ENCODE data around the gene PDE4B. TPM values are rescaled to one million over a fixed set of nuclear protein-coding genes. Genes with fewer than 3 reads are reported as not detected.

PDE4B gene
- total and polyA plus RNA-seq, 9 of the 15 experiments (the other 6 are each of a cell fraction or from before 2014, with no cell fraction given): 0.09 TPM; not detected in 8

GRCh38 chr1:66168467-66168887 lies 375.8 kb downstream of the PDE4B start:
- POLR2A ChIA-PET: no interaction called here
- no peak overlapping the region for H2AFZ ChIP-seq (ENCODE audit: low read depth, low read length)
- no peak overlapping the region for H3K9ac ChIP-seq (ENCODE audit: insufficient read depth in 1 of 2, low read depth in 2 of 2, low read length in 2 of 2)
- WGBS (ENCODE audit: insufficient coverage, low coverage, missing lambda C conversion rate): 1% methylated on average over 5 of the region's 5 CpGs
- no peak overlapping the region for H3K4me2 ChIP-seq (ENCODE audit: insufficient read depth, low read length)
- H3K36me3 ChIP-seq (ENCODE audit: control insufficient read depth, insufficient read depth, low read length): no peaks in the 10 kb centered on the region
- FAIRE-seq: no peak
- H3K27me3 ChIP-seq (ENCODE audit: control insufficient read depth in 2 of 2, insufficient read depth in 2 of 2, low read length in 2 of 2): no peaks in the 10 kb centered on the region
- H3K9me3 ChIP-seq (replicated peaks; ENCODE audit: control insufficient read depth, insufficient read depth, low read depth, low read length): no peaks in the 10 kb centered on the region
- no peaks in the 10 kb centered on the region for H3K79me2 ChIP-seq (ENCODE audit: control insufficient read depth, insufficient read depth, low read length)
- CTCF ChIA-PET (ENCODE audit: low intra/inter-chr PET ratio): no interaction called here
- ATAC-seq: no peak
- H3K4me1 ChIP-seq (replicated peaks in 1 of 2; ENCODE audit: control insufficient read depth in 2 of 2, insufficient read depth in 2 of 2, low read length in 2 of 2): no peaks in the 10 kb centered on the region
- DNase-seq (ENCODE audit: extremely low read depth in 1 of 4, low spot score in 3 of 4): no peak
- in situ Hi-C loops (cut with MboI) (no loop called here), intact Hi-C loops (cut with micrococcal nuclease) (no loop called here)
- no peaks in the 10 kb centered on the region for H3K9me1 ChIP-seq (ENCODE audit: control insufficient read depth, insufficient read depth, low read length)
- H4K20me1 ChIP-seq (replicated peaks; ENCODE audit: control insufficient read depth, insufficient read depth, low read length): no peaks in the 10 kb centered on the region
- H3K4me3 ChIP-seq: no peak overlapping the region
- H3K27ac ChIP-seq (ENCODE audit: extremely low read depth, low read depth, low read length): no peak overlapping the region
- BruUV-seq (replicated peaks): no TSS peak
- TF ChIP-seq GTF3C2 (IDR thresholded peaks at IDR 0.05; ENCODE audit: borderline replicate concordance, extremely low read depth, insufficient read length) (no peak), HMGN3 (IDR thresholded peaks at IDR 0.05; ENCODE audit: borderline replicate concordance, extremely low read depth, insufficient read length, low read depth, low read length) (no peak), TEAD1 (CRISPR knock-in tag; IDR thresholded peaks at IDR 0.05) (no peak), ZNF232 (CRISPR knock-in tag; IDR thresholded peaks at IDR 0.05) (no peak), MLX (CRISPR knock-in tag; conservative IDR thresholded peaks at IDR 0.05) (no peak)
